ENCODE data around the gene KDM5C.
"Not testable (repeated sequence)": the region's sequence is repeated elsewhere in the genome, so short reads cannot be mapped to it uniquely, and the experiment has no call there.

The KDM5C gene

GRCh38 chrX:53190363-53190960 is 34.5 kb downstream of the KDM5C start:
- no peak for DNase-seq

- no peak for DNase-seq
Observed at GRCh38 chrX:53188763-53189162, 36.2 kb downstream of the KDM5C start.

GRCh38 chrX:53186351-53186750 is 38.7 kb downstream of the KDM5C start:
- no peak for DNase-seq

- DNase-seq = no peak
Observed at GRCh38 chrX:53184836-53185235, 40.2 kb downstream of the KDM5C start.

GRCh38 chrX:53171356-53171755 is 53.7 kb downstream of the KDM5C start:
- no peak for DNase-seq

- DNase-seq = no peak
Observed at GRCh38 chrX:53166103-53166502, 58.9 kb downstream of the KDM5C start.

GRCh38 chrX:53164566-53164965 is 60.4 kb downstream of the KDM5C start:
- not testable (repeated sequence) for DNase-seq

GRCh38 chrX:53163436-53163835 is 61.6 kb downstream of the KDM5C start:
- DNase-seq = no peak

GRCh38 chrX:53160297-53160983 is 64.6 kb downstream of the KDM5C start:
- no peak for DNase-seq

- DNase-seq = no peak
Observed at GRCh38 chrX:53159184-53159583, 65.8 kb downstream of the KDM5C start.

- DNase-seq = no peak
Observed at GRCh38 chrX:53156207-53156596, 68.8 kb downstream of the KDM5C start.

- no peak for DNase-seq
Observed at GRCh38 chrX:53155512-53156206, 69.3 kb downstream of the KDM5C start.

GRCh38 chrX:53153581-53153980 is 71.4 kb downstream of the KDM5C start:
- DNase-seq = no peak
